Endothelial cell of umbilical vein (primary cell): Measurements from ENCODE around the gene CPO.

Experiments used
- EZH2 ChIP-seq: IDR thresholded peaks from 2 replicates; pipeline ENCODE4 v1.6.1; 2012; ENCODE audit warnings: borderline replicate concordance, low read depth, mild to moderate bottlenecking, moderate library complexity, low read length, inconsistent platforms; ENCODE audit not compliant: severe bottlenecking
- FOS ChIP-seq: IDR thresholded peaks from 2 replicates; pipeline ENCODE4 v1.6.1; 2011; ENCODE audit warnings: mild to moderate bottlenecking, low read length, moderate library complexity, borderline replicate concordance; ENCODE audit not compliant: insufficient read depth
- GATA2 ChIP-seq: IDR thresholded peaks from 2 replicates; pipeline ENCODE4 v1.7.0; 2011; ENCODE audit warnings: low read depth, mild to moderate bottlenecking, moderate library complexity, mixed read lengths, low read length; ENCODE audit not compliant: insufficient read length, insufficient read depth
- JUN ChIP-seq: IDR thresholded peaks from 2 replicates; pipeline ENCODE4 v1.6.1; 2011; ENCODE audit warnings: borderline replicate concordance, low read depth; ENCODE audit not compliant: insufficient read length, insufficient read depth
- MYC ChIP-seq: IDR thresholded peaks from one replicate; pipeline ENCODE4 v1.6.1; 2011; ENCODE audit warnings: mild to moderate bottlenecking, low read depth, low read length
- POLR2A ChIP-seq: IDR thresholded peaks from 2 replicates; pipeline ENCODE4 v1.6.1; 2012; ENCODE audit warnings: low read depth, mild to moderate bottlenecking, control low read depth, low read length
- POLR2AphosphoS5 ChIP-seq: IDR thresholded peaks from 2 replicates; pipeline ENCODE4 v1.6.1; 2012; ENCODE audit warnings: low read depth, mild to moderate bottlenecking, control low read depth, low read length, moderate library complexity; ENCODE audit not compliant: insufficient read depth
- TF ChIP-seq, protein P1 (sequence below): IDR thresholded peaks from 2 replicates; pipeline ENCODE4 v1.6.1; 2011; ENCODE audit not compliant: insufficient read depth, insufficient read length
- TF ChIP-seq, protein P2 (sequence below), 2 donors: IDR thresholded peaks; 1 replicate in 1 of 2; 2 replicates in 1 of 2; pipeline ENCODE4 v1.5.1; 2011; ENCODE audit warnings: low read length in 2 of 2, mild to moderate bottlenecking in 2 of 2, moderate library complexity in 2 of 2, control low read depth in 1 of 2, inconsistent platforms in 1 of 2, low read depth in 1 of 2; ENCODE audit not compliant: insufficient read depth in 1 of 2; ENCODE audit errors: extremely low read depth in 1 of 2

DNA sequence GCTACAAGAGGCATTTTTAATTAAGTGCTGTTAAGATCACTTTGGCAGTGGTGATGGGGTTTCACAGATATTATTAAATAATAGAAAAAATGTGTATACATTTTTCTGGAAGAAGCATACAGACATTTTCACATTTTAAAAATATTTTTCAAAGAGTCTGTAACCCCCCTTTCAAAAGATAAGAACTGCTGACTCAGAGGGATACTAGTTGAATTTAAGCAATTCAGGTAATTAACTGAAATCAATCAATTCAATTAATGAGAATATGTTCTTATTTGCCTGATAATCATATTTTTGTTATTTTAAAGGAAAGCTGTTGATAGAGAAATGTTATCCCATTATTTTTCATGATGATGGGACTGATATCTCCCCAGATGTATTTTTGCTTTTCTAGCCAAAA is 41.1 kb downstream of the CPO start:
- TF ChIP-seq, protein P1, sequence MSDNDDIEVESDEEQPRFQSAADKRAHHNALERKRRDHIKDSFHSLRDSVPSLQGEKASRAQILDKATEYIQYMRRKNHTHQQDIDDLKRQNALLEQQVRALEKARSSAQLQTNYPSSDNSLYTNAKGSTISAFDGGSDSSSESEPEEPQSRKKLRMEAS: no peak
- TF ChIP-seq EZH2 (no peak), MYC (no peak), POLR2A (no peak), JUN (no peak), GATA2 (no peak), POLR2AphosphoS5 (no peak), FOS (no peak)
- TF ChIP-seq, protein P2, sequence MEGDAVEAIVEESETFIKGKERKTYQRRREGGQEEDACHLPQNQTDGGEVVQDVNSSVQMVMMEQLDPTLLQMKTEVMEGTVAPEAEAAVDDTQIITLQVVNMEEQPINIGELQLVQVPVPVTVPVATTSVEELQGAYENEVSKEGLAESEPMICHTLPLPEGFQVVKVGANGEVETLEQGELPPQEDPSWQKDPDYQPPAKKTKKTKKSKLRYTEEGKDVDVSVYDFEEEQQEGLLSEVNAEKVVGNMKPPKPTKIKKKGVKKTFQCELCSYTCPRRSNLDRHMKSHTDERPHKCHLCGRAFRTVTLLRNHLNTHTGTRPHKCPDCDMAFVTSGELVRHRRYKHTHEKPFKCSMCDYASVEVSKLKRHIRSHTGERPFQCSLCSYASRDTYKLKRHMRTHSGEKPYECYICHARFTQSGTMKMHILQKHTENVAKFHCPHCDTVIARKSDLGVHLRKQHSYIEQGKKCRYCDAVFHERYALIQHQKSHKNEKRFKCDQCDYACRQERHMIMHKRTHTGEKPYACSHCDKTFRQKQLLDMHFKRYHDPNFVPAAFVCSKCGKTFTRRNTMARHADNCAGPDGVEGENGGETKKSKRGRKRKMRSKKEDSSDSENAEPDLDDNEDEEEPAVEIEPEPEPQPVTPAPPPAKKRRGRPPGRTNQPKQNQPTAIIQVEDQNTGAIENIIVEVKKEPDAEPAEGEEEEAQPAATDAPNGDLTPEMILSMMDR (IDR thresholded peaks at IDR 0.05; ENCODE audit: extremely low read depth in 1 of 2, insufficient read depth in 1 of 2, low read depth in 1 of 2, low read length in 2 of 2): no peak
